Measurements from ENCODE around the gene C18orf63.

C18orf63 gene

GRCh38 chr18:74381621-74382295 lies 66.1 kb downstream of the C18orf63 start:
- DNase-seq = no peak

- DNase-seq = no peak
Measured at GRCh38 chr18:74382481-74383017, 66.9 kb downstream of the C18orf63 start.

GRCh38 chr18:74387383-74387782 lies 71.7 kb downstream of the C18orf63 start:
- no peak for DNase-seq

GRCh38 chr18:74388227-74388626 lies 72.6 kb downstream of the C18orf63 start:
- no peak for DNase-seq

GRCh38 chr18:74389171-74389927 lies 73.7 kb downstream of the C18orf63 start:
- no peak for DNase-seq

GRCh38 chr18:74389991-74390390 lies 74.4 kb downstream of the C18orf63 start:
- no peak for DNase-seq

GRCh38 chr18:74390900-74391299 lies 75.3 kb downstream of the C18orf63 start:
- DNase-seq = no peak

GRCh38 chr18:74392323-74392722 lies 76.7 kb downstream of the C18orf63 start:
- DNase-seq = no peak

GRCh38 chr18:74395006-74395405 lies 79.4 kb downstream of the C18orf63 start:
- no peak for DNase-seq

GRCh38 chr18:74395648-74396154 lies 80.1 kb downstream of the C18orf63 start:
- no peak for DNase-seq

- no peak for DNase-seq
Measured at GRCh38 chr18:74396171-74397169, 80.8 kb downstream of the C18orf63 start.

GRCh38 chr18:74397572-74397971 lies 81.9 kb downstream of the C18orf63 start:
- DNase-seq = no peak

- no peak for DNase-seq
Measured at GRCh38 chr18:74399091-74399887, 83.7 kb downstream of the C18orf63 start.

GRCh38 chr18:74400813-74401212 lies 85.2 kb downstream of the C18orf63 start:
- no peak for DNase-seq

- DNase-seq = no peak
Measured at GRCh38 chr18:74402806-74403433, 87.3 kb downstream of the C18orf63 start.

GRCh38 chr18:74407888-74408287 lies 92.2 kb downstream of the C18orf63 start:
- no peak for DNase-seq
